Islet of Langerhans (tissue), 1 donor: ENCODE measurements around the gene CPLX1.
"Not testable (repeated sequence)": the region's sequence is repeated elsewhere in the genome, so short reads cannot be mapped to it uniquely, and the experiment has no call there.

ENCODE experiments used
- FAIRE-seq: peaks from one replicate; lab custom pipeline; 2011; peaks lifted over from hg19 to GRCh38; lab: Jason Lieb, UNC

Gene CPLX1

DNA sequence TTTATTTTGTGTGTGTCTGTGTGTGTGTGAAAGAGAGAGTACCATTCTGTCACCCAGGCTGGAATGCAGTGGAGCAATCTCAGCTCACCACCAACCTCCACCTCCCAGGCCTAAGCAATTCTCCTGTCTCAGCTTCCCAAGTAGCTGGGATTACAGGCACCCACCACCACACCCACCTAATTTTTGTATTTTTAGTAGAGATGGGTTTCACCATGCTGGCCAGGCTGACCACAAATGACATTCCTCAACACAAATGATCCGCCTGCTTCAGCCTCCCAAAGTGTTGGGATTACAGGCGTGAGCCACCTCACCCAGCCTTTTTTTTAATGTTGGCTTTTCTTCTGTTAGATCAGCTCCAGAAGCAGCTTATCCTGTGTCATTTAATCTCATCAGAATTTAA, 50.4 kb downstream of the CPLX1 start:
- FAIRE-seq: not testable (repeated sequence)

DNA sequence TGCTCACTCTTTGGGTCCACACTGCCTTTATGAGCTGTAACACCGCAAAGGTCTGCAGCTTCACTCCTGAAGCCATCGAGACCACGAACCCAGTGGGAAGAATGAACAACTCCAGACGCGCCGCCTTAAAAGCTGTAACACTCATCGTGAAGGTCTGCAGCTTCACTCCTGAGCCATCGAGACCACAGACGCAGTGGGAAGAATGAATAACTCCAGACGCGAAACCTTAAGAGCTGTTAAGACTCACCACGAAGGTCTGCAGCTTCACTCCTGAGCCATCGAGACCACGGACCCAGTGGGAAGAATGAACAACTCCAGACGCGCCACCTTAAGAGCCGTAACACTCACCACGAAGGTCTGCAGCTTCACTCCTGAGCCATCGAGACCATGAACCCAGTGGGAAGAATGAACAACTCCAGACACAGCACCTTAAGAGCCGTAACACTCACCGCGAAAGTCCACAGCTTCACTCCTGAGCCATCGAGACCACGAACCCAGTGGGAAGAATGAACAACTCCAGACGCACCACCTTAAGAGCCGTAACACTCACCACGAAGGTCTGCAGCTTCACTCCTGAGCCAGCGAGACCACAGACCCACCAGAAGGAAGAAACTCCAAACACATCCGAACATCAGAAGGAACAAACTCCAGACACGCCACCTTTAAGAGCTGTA, 51.4 kb downstream of the CPLX1 start:
- FAIRE-seq: not testable (repeated sequence)

DNA sequence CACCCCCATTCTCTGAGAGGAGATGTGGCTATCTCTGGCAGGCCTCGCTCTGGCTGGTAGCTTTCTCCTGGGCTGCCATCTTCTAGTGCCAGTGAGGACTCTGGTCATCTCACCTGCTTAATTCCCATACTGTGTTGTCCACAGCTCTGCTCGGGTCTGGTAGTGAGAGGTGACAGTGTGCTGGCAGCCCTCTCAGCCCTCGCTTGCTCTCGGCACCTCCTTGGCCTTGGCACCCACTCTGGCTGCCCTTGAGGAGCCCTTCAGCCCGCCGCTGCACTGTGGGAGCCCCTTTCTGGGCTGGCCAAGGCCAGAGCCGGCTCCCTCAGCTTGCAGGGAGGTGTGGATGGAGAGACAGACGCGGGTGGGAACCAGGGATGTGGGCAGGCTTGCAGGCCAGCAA, 52.7 kb downstream of the CPLX1 start:
- FAIRE-seq: no peak

DNA sequence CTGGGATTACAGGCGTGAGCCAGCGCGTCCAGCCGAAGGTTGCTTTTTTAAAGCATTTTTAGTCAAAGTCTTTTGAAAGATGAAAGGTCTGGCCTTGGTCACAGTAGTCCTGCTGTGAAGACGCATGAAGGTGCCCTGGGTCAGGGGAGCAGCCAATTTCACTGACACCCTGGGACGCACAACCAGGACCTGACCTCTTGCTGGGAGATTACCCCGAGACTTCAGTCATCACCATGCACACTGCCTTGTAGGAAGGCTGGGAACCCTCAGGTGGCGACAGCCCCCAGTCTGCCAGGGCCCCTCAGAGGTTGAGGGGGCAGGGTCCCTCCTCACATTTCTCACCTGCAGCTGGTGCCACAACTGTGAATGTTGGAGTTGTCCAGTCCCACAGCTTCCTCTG, 53.2 kb downstream of the CPLX1 start:
- FAIRE-seq: no peak

DNA sequence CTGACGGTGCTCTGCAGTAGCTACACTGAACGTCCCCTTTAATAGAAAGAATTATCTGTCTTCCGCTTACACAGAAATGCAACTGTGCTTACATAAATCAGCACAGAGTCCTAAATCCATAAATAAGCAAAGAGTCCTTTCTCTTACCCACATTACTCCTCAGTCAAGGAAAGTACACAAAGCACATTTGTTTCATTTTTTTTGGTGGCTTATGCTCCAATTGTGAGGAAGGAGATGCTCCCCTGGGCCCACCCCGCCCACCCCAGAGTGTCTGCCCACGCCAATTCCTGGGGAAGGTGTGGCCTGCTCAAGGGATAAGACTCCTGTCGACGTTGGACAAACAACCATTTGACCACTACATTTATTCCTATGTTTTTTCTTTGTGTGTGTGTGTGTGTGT, 53.8 kb downstream of the CPLX1 start:
- no peak for FAIRE-seq

DNA sequence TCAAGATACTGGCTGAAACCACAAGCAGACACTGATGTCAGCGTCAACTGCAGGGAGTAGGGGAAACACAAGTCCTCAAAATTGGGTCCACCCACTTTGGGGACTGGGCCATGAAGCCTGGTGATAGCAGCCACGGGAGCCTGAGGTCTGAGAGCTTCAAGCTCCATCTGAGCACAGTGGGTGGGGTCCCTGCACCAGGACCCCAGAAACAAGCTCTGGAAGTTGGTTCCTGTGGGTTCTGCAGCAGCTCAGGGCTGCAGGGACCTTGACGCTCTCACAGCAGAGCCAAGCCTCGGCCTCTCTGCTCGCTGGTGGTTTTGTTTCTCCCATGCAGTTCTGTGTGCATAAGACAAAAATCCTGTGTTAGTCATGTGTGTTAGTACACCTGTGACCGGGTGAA, 54.5 kb downstream of the CPLX1 start:
- no peak for FAIRE-seq

DNA sequence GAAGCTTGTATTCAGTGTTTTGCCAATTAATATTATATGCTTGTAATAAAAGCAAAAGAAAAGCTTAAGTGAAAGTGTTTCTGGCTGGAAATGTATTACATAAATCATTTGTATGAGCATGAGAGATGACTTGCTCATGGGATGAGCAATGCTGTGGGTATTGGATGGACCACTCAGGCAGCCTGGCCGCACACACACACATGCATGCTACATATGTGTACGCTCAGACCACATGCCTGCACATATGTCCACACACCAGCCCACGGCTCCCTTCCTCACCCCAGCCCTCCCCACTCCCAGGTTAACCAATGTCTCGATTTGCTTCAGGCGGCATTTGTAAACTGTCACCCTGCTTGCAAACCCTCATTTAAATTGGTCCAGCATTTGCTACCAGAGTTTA, 55.9 kb downstream of the CPLX1 start:
- FAIRE-seq: no peak

DNA sequence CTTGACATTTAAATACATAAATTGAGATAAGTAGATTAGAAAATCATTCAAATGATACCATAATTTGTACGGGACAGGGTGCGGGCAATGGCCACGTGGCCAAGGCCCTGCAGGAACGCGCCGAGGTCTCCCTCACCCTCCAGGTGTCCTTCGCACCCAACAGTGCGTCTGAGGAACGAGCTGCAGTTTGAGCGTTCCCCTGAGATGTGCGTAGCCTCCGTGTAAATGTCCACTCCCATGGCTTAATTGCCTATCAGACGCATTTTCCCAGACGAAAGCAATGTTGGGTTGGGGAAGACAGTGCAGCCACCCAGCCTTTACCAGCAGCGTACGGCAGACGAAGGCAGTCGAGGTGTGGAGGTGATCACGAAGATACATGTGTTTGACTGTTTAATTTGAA, 56.4 kb downstream of the CPLX1 start:
- FAIRE-seq: no peak

DNA sequence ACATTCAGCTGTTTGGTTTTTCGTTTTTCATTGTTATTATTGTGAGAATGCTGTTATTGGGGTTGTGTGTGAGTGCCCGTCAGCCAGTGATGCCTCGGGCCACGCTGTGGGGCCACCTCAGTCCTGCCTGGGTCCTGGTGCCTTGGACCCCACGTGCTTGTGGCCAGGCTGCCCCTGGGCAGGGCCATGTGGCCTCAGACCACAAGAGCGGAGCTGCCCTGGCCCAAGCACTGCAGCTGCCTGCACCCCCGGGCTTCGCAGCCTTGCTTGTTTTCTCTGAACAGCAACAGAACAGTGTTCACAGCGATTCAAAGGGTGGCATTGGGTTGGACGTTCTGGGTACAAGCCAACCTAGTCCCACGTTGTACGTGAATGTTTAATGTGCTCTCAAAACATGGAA, 56.9 kb downstream of the CPLX1 start:
- no peak for FAIRE-seq

DNA sequence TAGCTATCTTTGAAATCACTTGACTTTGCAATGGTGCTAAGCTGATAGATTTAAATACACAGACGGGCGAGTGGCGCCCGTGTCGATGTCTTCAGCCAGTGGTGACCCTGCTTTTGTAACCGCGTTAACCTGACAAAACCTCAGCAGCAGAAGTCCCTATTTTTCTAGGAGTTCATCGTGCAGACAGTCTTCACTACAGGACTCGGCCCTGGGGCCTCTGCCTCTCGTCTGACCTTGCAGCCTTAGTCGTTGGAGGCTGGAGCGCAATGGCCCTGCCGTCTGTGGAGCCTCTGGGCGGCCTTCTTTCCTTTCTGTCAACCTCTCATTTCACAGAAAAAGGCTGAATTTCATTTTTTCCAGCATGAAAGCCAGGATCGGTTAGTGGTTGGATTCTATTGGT, 57.9 kb downstream of the CPLX1 start:
- no peak for FAIRE-seq

DNA sequence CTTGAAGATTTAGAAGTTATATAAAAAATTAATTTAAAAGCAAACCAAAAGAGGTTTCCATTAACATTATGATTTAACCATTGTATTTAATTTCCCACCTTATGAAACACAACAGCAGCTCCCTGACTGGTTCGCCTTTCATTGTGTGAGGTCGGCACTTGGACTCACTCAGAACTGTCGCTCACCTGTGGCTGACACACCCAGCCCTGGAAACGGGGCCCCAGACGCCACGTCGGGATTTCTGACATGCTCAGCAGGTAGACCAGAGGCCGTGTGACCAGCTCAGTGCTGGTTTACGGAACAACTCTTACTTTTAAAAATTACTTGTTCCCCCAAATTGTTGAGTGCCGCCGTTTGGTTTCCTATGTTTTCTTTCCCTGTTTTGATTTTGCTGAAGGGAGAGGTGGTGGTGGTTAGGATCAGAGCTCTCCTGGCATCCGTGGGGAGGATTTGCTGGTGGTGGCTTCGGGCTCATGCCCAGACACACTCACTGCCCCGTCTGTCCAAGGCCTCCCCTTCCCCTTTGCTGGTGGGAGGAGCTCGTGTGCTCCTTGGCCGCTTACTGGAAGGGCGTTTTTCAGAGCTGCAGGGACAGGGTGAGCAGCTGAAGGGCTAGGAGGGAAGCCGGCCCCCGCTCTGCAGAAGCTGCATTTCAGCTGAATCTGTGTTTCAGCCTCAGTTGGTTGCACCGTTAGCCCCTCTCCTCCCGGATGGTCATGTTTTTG, 59.2 kb downstream of the CPLX1 start:
- FAIRE-seq: peak; percentile 58

DNA sequence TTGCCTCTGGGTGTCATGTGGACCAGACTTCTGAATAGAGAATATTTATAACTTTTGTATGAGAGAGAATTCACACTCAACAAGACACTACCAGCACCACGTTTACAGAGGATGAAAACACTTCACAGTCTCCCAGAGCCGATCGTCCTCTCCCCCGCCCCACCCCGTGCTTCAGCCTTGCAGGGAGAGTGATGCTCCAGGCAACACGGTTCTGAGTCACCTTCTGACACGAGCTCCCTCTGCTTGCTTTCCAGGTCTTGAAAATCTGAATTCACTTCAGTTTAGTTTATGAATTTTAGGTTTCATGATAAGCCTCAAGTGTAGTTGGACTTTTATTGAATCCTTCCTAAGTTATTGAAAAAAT, 59.8 kb downstream of the CPLX1 start:
- peak; percentile 86 for FAIRE-seq

DNA sequence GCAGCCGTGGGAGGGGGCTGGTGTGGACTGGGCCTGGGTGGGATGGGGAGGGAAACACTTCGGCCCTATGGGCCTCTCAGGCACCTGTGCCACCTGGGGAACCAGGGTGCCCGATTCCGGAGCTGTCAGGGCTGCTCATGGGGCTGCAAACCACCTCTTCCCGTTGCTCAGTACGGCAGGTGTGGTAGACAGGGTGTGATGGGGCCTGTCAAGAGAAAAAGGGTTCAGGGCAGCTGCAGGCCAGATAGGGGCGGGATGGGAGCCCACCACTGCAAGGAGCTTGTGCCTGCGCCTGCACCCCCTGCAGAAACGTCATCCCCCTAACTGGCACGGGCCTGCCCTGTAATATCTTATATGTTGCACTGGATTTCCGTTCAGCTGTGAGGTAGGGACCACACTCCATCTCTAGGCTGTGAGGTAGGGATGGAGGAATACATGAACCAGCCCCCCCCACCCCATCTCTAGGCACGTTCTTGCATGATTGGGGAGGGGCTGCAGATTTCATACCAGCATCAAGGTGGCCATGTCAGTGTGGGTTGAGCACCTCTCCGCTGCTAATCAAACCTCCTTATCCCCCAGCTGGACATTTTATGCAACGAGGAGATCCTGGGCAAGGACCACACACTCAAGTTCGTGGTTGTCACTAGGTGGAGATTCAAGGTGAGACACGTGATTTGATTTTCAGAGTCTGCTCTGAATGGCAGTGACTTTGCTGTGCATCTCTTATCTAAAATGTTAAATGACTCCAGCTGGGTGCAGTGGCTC, 61.3 kb downstream of the CPLX1 start:
- no peak for FAIRE-seq

DNA sequence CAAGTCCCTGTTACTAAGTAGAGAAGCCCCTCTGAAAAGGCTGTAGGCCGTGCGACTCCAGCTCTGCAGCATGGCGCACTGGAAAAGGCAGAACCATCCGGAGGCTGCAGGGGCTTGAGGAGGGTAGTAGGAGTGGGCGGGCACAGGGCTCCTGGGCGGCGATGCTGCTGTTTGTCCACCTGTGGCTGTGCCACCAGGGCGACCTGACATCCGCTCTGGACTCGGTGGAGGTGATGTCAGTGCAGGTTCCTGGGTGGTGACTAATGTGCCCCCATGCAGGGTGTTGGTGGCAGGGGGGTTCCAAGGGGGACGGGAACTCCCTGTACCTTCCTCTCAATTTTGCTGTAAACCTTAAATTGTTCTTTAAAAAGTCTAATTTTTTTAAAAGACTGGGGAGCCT, 62.0 kb downstream of the CPLX1 start:
- no peak for FAIRE-seq

DNA sequence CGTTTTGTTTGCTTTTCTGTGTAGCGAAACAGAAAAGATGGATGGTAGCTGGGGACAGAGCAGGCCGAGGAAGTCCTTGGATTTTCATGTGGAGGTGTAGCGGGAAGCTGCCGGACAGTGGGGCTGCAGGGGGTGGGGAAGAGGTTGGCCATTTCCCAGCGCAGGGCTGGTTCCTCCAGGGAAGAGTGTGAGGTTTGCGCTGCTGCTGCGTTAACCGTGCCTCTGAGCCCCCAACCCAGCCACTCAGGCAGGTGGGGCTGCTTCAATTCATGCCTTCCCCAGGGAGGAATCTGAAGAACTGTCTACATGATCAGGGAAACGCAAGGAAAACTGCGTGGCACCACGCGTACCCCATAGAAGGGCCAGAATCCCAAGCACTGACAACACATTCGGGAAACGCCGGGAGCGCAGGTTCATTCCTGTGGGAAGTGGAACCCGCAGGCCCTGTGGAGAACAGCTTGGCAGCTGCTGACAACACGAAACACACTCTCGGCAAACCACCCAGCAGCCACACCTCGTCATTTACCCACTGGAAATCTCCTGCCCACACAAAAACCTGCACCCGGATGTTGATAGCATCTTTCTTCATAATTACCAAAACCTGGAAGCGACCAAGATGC, 62.6 kb downstream of the CPLX1 start:
- FAIRE-seq: no peak

DNA sequence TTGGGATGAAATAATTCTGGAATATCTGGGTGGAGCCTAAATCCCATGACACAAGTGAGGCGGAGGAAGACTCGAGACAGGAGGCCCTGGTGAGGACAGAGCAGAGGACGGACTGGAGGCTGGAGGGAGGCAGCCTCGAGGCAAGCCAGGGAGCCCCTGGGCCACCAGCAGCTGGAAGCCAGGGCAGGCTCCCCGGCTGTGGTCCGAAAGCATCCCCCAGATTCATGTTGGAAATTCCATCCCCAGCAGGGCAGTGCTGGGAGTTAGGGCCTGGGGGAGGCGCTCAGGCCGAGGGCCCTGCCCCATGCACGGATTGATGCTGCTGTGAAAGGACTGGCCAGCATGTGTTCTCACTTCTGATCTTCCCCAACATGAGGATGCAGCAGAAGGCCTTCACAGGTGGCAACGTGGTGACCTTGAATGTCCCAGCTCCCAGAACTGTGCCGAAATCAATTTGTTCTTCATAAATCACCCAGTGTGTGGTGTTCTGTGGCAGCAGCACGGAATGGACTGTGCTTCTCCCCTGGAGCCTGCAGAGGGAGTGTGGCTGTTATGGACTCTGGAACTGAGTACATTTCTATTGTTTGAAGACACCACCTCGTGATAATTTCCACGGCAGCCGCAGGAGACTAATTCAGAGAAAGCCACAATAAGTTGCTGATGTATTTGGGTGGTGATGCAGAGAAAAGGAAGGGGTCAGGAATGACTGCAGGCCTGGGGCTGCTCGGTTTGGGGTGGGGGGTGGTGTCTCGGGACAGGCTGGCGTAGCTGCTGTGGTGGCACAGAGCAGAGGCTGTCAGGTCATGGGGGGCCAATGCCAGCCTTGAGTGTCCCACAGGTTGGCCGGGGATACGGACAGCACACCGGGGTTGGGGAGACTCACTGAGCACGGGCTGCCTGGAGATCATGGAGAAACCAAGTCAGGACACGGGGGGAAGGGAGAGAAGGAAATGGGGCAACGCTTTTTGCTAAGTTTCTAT, 63.4 kb downstream of the CPLX1 start:
- no peak for FAIRE-seq

DNA sequence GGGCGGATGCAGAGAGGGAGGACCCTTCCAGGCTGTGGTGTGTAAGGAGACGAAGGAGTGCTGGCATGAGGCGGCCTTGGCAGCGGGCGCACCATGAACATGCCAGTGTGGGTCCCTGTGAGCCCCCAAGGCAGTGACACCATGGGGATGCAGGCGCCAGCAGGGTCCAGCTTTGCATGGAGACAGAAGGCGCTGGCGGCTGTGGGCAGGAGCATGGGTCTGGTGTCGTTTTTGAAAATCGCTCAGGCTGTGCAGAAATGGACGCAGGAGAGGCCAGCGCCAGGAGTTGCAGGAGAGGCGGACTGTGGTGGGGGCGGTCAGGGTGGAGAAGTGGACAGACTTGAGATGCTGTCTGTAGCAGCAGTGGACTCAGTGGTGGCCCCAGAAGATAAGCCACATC, 64.2 kb downstream of the CPLX1 start:
- FAIRE-seq: no peak

DNA sequence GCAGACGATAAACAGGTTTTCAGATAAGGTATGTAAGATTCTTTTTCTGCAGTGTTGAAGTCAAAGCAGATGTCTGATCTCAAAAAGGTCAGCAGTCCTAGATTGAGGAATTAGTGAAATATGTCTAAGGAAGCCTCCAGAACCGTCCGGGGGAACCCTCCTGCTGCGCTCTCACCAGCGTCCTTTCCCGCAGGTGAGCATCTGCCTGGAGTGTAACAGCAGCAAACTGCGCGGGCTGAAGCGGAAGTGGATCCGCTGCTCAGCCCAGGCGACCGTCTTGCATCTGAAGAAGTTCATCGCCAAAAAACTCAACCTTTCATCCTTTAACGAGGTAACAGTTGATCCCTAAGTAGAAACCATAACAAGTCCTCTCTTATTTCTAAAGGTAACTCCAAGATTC, 64.8 kb downstream of the CPLX1 start:
- no peak for FAIRE-seq

DNA sequence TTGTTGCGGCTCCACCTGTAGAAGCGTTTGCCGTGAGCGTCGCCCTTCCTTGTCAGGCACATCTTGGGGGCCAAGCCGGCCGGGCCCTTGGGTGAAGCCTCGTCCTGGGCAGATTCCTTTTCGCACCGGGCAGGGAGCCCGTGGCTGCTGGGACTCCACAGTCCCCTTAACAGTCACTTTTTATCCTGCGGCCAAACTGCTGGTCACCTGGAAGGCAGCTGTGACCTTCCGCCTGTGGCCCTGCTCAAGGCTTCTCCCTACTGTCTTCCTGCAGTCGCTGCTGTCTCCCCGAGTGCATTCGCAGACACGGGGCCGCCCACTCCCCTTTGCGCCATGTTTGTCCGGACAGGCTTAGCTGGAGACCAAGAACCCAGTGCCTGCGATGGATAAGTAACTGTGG, 65.3 kb downstream of the CPLX1 start:
- no peak for FAIRE-seq

DNA sequence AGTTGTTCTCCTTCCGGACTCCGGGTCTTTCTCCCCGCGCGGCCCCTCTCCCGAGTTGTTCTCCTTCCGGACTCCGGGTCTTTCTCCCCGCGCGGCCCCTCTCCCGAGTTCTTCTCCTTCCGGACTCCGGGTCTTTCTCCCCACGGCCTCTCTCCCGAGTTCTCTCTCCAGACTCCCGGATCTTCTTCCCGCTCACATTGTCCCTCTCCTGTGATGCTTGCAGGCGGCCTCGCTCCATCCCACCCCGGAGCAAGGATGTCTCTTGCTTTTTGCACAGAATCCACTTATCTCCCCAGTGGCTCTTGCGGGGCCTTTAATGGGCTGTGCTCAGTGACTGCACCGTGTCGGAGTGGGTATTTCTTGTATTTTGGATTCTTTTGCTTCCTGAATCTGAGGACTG, 66.1 kb downstream of the CPLX1 start:
- FAIRE-seq: not testable (repeated sequence)

DNA sequence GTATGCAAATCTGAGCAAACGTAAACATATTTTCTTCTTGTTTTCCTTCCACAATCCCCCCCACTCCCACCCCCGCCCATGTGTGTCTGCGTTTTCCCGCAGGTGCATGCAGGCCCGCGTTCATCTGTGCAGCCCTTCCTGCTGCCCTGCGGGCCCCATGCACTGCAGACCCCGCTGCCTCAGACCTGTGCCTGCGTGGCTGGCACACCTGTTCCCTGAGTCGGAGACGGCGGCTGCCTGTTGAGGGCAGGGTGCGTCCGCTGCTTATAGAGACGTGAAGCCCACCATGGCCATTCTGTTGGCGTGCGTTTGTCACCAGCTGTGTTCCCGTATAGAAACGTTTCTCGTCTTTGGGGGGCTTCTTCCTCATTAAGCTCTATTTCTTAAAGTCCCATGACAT, 68.8 kb downstream of the CPLX1 start:
- no peak for FAIRE-seq
